ENCODE measurements around the gene SKI.

Gene SKI

GRCh38 chr1:2322581-2323211, 94.6 kb downstream of the SKI start:
- no peaks in the 10 kb centered on the region for H3K36me3 ChIP-seq (ENCODE audit: insufficient read depth, low read length)
- H3K79me2 ChIP-seq (ENCODE audit: insufficient read depth, low read length): no peaks in the 10 kb centered on the region
- H3K27me3 ChIP-seq (ENCODE audit: insufficient read depth, low read length, poor library complexity): no peaks in the 10 kb centered on the region
- DNase-seq: no peak
- no peak overlapping the region for H3K9ac ChIP-seq (ENCODE audit: low read depth, low read length)
- H3K4me2 ChIP-seq (ENCODE audit: insufficient read depth, low read length): no peak overlapping the region
- H3K9me3 ChIP-seq (ENCODE audit: insufficient read depth, low read length, severe bottlenecking): no peaks in the 10 kb centered on the region
- no peak overlapping the region for H2AFZ ChIP-seq (ENCODE audit: low read depth, low read length)
- H3K4me3 ChIP-seq (ENCODE audit: low read depth in 1 of 2, low read length in 2 of 2): no peak overlapping the region
- no peak for ATAC-seq (ENCODE audit: insufficient read depth, low read depth)
- TF ChIP-seq, protein P1, sequence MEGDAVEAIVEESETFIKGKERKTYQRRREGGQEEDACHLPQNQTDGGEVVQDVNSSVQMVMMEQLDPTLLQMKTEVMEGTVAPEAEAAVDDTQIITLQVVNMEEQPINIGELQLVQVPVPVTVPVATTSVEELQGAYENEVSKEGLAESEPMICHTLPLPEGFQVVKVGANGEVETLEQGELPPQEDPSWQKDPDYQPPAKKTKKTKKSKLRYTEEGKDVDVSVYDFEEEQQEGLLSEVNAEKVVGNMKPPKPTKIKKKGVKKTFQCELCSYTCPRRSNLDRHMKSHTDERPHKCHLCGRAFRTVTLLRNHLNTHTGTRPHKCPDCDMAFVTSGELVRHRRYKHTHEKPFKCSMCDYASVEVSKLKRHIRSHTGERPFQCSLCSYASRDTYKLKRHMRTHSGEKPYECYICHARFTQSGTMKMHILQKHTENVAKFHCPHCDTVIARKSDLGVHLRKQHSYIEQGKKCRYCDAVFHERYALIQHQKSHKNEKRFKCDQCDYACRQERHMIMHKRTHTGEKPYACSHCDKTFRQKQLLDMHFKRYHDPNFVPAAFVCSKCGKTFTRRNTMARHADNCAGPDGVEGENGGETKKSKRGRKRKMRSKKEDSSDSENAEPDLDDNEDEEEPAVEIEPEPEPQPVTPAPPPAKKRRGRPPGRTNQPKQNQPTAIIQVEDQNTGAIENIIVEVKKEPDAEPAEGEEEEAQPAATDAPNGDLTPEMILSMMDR (IDR thresholded peaks at IDR 0.05; ENCODE audit: borderline replicate concordance, extremely low read depth, low read length, poor library complexity, severe bottlenecking): no peak
- no peak for TF ChIP-seq EZH2 (IDR thresholded peaks at IDR 0.05; ENCODE audit: borderline replicate concordance, low read depth, low read length, severe bottlenecking)
- H3K27ac ChIP-seq (ENCODE audit: low read length): no peak overlapping the region
- peaks cover 8% of the 10 kb centered on the region for H4K20me1 ChIP-seq (ENCODE audit: insufficient read depth, low read length)
- H3K4me1 ChIP-seq (ENCODE audit: insufficient read depth, low read length): peaks cover 33% of the 10 kb centered on the region

DNA sequence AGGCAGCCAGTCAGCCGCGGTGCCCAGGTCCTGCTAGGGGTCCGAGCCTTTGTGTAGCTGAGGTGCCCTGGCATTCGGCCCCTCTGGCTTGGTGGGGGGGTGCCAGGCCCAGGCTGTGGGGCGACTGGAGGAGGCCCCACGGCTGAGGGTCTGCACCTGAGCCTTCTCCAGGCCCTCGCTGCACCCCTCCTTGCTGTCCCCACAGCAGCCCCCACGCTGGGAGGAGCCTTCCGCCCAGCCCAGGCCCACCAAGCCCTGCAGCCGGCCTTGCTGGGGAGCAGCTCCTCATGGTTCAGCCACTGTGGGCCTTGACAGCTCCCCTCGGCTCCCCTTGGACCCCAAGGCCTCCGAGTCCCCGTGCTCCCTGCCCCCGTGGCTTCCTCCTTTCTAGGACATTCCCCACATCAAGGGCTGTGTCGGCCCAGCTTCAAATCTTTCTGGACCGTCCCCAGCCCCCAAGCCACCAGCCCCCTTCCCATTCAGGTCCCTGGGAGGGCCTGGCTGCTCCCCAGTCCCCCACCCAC, 95.4 kb downstream of the SKI start:
- no peak for TF ChIP-seq EZH2 (IDR thresholded peaks at IDR 0.05; ENCODE audit: borderline replicate concordance, low read depth, low read length, severe bottlenecking)
- TF ChIP-seq, protein P1 (IDR thresholded peaks at IDR 0.05; ENCODE audit: borderline replicate concordance, extremely low read depth, low read length, poor library complexity, severe bottlenecking): no peak
- H3K36me3 ChIP-seq (ENCODE audit: insufficient read depth, low read length): no peaks in the 10 kb centered on the region
- ATAC-seq (ENCODE audit: insufficient read depth, low read depth) (no peak), DNase-seq (no peak)
- no peaks in the 10 kb centered on the region for H3K9me3 ChIP-seq (ENCODE audit: insufficient read depth, low read length, severe bottlenecking)
- H3K4me2 ChIP-seq (ENCODE audit: insufficient read depth, low read length): no peak overlapping the region
- no peak overlapping the region for H3K4me3 ChIP-seq (ENCODE audit: low read depth in 1 of 2, low read length in 2 of 2)
- H4K20me1 ChIP-seq (ENCODE audit: insufficient read depth, low read length): peaks cover 8% of the 10 kb centered on the region
- H3K9ac ChIP-seq (ENCODE audit: low read depth, low read length): no peak overlapping the region
- H3K27ac ChIP-seq (ENCODE audit: low read length): no peak overlapping the region
- H3K27me3 ChIP-seq (ENCODE audit: insufficient read depth, low read length, poor library complexity): no peaks in the 10 kb centered on the region
- no peaks in the 10 kb centered on the region for H3K79me2 ChIP-seq (ENCODE audit: insufficient read depth, low read length)
- H2AFZ ChIP-seq (ENCODE audit: low read depth, low read length): no peak overlapping the region
- H3K4me1 ChIP-seq (ENCODE audit: insufficient read depth, low read length): peaks cover 25% of the 10 kb centered on the region

DNA sequence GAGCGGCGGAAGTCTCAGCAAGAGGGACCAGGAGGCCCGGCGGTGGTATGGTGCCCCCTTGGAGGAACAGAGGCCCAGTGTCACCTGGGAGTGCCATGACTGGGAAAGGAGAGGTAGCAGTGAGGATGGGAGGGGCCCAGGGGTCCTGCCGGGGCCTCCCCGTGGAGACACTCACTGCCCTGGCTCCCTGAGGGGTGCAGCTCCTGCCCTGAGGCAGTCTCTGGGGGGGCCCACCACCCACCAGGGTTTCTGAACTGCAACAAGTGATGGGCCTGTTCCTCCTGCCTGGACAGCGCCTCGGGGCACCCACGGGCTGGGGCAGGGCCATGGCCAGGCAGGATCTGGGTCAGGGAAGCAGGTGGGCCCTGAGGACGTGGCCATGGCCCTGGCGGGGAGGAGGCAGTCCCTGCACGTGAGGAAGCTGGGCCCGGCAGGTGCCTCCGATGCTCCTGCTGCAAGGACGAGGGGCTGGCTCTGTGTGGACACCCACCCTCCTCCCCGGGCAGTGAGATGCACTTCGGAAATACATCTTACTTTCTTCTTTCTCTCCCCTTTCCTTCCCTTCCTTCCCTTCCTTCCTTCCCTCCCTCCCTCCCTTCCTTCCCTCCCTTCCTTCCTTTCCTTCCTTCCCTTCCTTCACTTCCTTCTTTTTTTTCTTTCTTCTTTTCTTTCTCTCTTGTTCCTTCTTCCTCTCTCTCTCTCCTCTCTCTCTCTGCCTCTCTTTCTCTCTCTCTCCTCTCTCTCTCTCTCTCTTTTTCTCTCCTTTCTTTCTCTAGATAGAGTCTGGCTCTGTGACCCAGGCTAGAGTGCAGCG, 96.6 kb downstream of the SKI start:
- TF ChIP-seq, protein P1 (IDR thresholded peaks at IDR 0.05; ENCODE audit: borderline replicate concordance, extremely low read depth, low read length, poor library complexity, severe bottlenecking): no peak
- TF ChIP-seq EZH2 (IDR thresholded peaks at IDR 0.05; ENCODE audit: borderline replicate concordance, low read depth, low read length, severe bottlenecking): no peak
- DNase-seq: no peak

More for the DNA sequence above, 96.6 kb downstream of the SKI start:
- H3K4me3 ChIP-seq (ENCODE audit: low read depth in 1 of 2, low read length in 2 of 2): no peak overlapping the region
- peaks cover 3% of the 10 kb centered on the region; the same call in 1 of the 2 replicates for H4K20me1 ChIP-seq (ENCODE audit: insufficient read depth, low read length)
- H3K9ac ChIP-seq (ENCODE audit: low read depth, low read length): no peak overlapping the region
- no peak overlapping the region for H3K4me2 ChIP-seq (ENCODE audit: insufficient read depth, low read length)
- H3K4me1 ChIP-seq (ENCODE audit: insufficient read depth, low read length): peaks cover 13% of the 10 kb centered on the region
- H3K9me3 ChIP-seq (ENCODE audit: insufficient read depth, low read length, severe bottlenecking): no peaks in the 10 kb centered on the region
- no peaks in the 10 kb centered on the region for H3K36me3 ChIP-seq (ENCODE audit: insufficient read depth, low read length)
- no peaks in the 10 kb centered on the region for H3K79me2 ChIP-seq (ENCODE audit: insufficient read depth, low read length)
- H2AFZ ChIP-seq (ENCODE audit: low read depth, low read length): no peak overlapping the region
- no peak for ATAC-seq (ENCODE audit: insufficient read depth, low read depth)
- H3K27ac ChIP-seq (ENCODE audit: low read length): no peak overlapping the region
- no peaks in the 10 kb centered on the region for H3K27me3 ChIP-seq (ENCODE audit: insufficient read depth, low read length, poor library complexity)
